Thoracic aorta (tissue), 2 donors: ENCODE measurements around the gene PDGFRB. TPM values are rescaled to one million over a fixed set of nuclear protein-coding genes. Genes with fewer than 3 reads are reported as not detected.

Source experiments
- ATAC-seq: fragments of 150-250 bp; one replicate; pipeline ENCODE4 v1.8.0; 2017; ENCODE audit warnings: low read depth; ENCODE audit not compliant: insufficient number of reproducible peaks, low FRiP score
- DNase-seq: peaks from one replicate; pipeline ENCODE4 v3.0.0-alpha.2; 2020; ENCODE audit warnings: low spot score
- H3K27ac ChIP-seq, 2 donors: fragments of 200-600 bp; sonication (generic); 1 replicate in 1 of 2; 2 replicates in 1 of 2; pipeline ENCODE4 v1.5.1; 2016; ENCODE audit warnings: mild to moderate bottlenecking in 2 of 2, moderate library complexity in 2 of 2
- H3K27me3 ChIP-seq: fragments of 200-600 bp; sonication (generic); replicated peaks from 2 replicates; pipeline ENCODE4 v1.6.0; 2016; ENCODE audit warnings: mild to moderate bottlenecking; ENCODE audit not compliant: insufficient read depth
- H3K36me3 ChIP-seq: fragments of 200-600 bp; sonication (generic); one replicate; pipeline ENCODE4 v1.5.1; 2016
- H3K4me1 ChIP-seq, 2 donors: fragments of 200-600 bp; sonication (generic); 1 replicate in 1 of 2; 2 replicates in 1 of 2; pipeline versions ENCODE4 v1.5.1 to v1.6.0; 2016; ENCODE audit warnings: low read depth in 2 of 2, mild to moderate bottlenecking in 1 of 2; ENCODE audit not compliant: control insufficient read depth in 1 of 2
- H3K4me3 ChIP-seq: fragments of 200-600 bp; sonication (generic); 2 replicates; pipeline ENCODE4 v1.5.1; 2016; ENCODE audit warnings: mild to moderate bottlenecking
- H3K9me3 ChIP-seq: fragments of 200-600 bp; sonication (generic); 2 replicates; pipeline ENCODE4 v1.5.1; 2016
- CTCF ChIP-seq: fragments of 200-600 bp; sonication (generic); IDR thresholded peaks from one replicate; pipeline ENCODE4 v1.5.1; 2019; ENCODE audit warnings: antibody characterized with exemption
- total RNA-seq, 2 donors: library from RNA; depleted of rRNA; stranded (reverse); fragments of >200 nt; gene quantifications; one replicate each; pipeline versions ENCODE4 v1.1.0 to v1.2.3, GENCODE V29; 2016

PDGFRB gene
- total RNA-seq, 2 donors from 2014 or later = 362 to 421 TPM

GRCh38 chr5:150186137-150186536 is 30.5 kb upstream of the PDGFRB start:
- Histone ChIP-seq H3K4me3 (no peak overlapping the region), H3K36me3 (no peaks in the 10 kb centered on the region), H3K27ac (no peak overlapping the region), H3K27me3 (no peaks in the 10 kb centered on the region), H3K9me3 (no peaks in the 10 kb centered on the region), H3K4me1 (peaks cover 3 to 27% of the 10 kb centered on the region in 2 donors)
- DNase-seq (no peak), ATAC-seq (no peak)
- no peak for TF ChIP-seq CTCF

- H3K27me3 ChIP-seq = no peaks in the 10 kb centered on the region
- DNase-seq (no peak), ATAC-seq (no peak)
- peaks cover 8 to 35% of the 10 kb centered on the region in 2 donors for H3K4me1 ChIP-seq
- no peak overlapping the region for H3K27ac ChIP-seq
- no peaks in the 10 kb centered on the region for H3K9me3 ChIP-seq
- H3K36me3 ChIP-seq = no peaks in the 10 kb centered on the region
- no peak for TF ChIP-seq CTCF
- H3K4me3 ChIP-seq = no peak overlapping the region
Observed at GRCh38 chr5:150184990-150185912, 29.6 kb upstream of the PDGFRB start.

GRCh38 chr5:150184006-150184405 is 28.4 kb upstream of the PDGFRB start:
- TF ChIP-seq CTCF = no peak
- Histone ChIP-seq H3K27ac (no peak overlapping the region), H3K27me3 (no peaks in the 10 kb centered on the region), H3K36me3 (no peaks in the 10 kb centered on the region), H3K9me3 (no peaks in the 10 kb centered on the region), H3K4me3 (no peak overlapping the region), H3K4me1 (peaks cover 15 to 39% of the 10 kb centered on the region in 2 donors)
- no peak for ATAC-seq
- no peak for DNase-seq

GRCh38 chr5:150183436-150183835 is 27.8 kb upstream of the PDGFRB start:
- DNase-seq (no peak), ATAC-seq (no peak)
- Histone ChIP-seq H3K36me3 (no peaks in the 10 kb centered on the region), H3K4me1 (peaks cover 15 to 43% of the 10 kb centered on the region in 2 donors), H3K9me3 (no peaks in the 10 kb centered on the region), H3K27me3 (no peaks in the 10 kb centered on the region), H3K27ac (no peak overlapping the region), H3K4me3 (no peak overlapping the region)
- no peak for TF ChIP-seq CTCF

GRCh38 chr5:150182774-150183173 is 27.1 kb upstream of the PDGFRB start:
- no peak for ATAC-seq
- H3K4me1 ChIP-seq = peaks cover 15 to 44% of the 10 kb centered on the region in 2 donors
- no peak overlapping the region for H3K4me3 ChIP-seq

More at GRCh38 chr5:150182774-150183173, 27.1 kb upstream of the PDGFRB start:
- no peaks in the 10 kb centered on the region for H3K36me3 ChIP-seq
- no peak for TF ChIP-seq CTCF
- no peak for DNase-seq
- H3K27me3 ChIP-seq = no peaks in the 10 kb centered on the region
- H3K9me3 ChIP-seq = no peaks in the 10 kb centered on the region
- peak overlapping the region in 1 of 2 donors; percentile 97 for H3K27ac ChIP-seq
